Stimulated activated CD4-positive, alpha-beta T cell treated with anti-CD3 and anti-CD28 coated beads, Interleukin-1b, Interleukin-23, amount 100 ng/mL, for 48 hours (primary cell): ENCODE results near the gene MOB3B.
A peak's percentile ranks its signal among the peaks of the same experiment; 100 is the strongest.

ENCODE experiments used
- DNase-seq: peaks from one replicate; pipeline ENCODE4 v3.0.0-alpha.2; 2020

The MOB3B gene

DNA sequence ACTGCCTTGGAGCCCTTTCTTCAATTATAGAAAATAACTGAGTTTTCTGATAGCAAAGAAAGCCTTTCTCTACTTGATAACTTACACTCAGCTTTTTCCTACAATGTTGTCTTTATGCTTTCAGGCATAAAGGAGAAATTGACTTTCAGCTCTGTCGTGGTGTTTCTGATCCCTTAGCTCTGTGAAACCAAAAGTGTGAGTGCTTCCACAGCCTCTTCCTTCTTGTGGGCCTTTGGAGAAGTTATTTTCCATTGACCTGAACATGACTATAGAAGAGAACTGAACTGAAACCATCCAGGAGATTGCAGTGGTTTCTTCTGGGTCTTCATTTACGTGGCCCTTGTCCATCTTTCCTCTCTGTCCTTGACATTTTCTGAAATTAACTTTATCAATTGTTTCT, 173.2 kb downstream of the MOB3B start:
- no peak for DNase-seq

DNA sequence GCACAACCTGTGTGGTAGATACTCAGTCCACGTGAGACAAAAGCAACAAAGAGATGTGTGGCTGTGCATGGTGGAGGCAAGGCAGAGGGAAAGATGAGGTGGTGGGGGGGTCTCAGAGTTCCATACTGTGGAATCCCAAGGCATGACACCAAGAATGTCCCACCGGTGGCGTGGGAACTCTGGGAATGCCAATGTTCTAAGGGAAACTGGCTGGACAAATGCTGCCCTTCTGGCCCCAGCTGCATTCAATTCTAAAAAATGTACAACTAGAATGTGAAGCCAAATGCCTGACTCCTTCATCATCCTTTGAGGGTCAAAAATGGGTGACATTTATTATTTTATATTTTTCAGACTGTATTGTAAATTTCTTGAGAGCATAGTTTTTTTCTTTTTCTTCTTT, 174.4 kb downstream of the MOB3B start:
- DNase-seq, result no peak

DNA sequence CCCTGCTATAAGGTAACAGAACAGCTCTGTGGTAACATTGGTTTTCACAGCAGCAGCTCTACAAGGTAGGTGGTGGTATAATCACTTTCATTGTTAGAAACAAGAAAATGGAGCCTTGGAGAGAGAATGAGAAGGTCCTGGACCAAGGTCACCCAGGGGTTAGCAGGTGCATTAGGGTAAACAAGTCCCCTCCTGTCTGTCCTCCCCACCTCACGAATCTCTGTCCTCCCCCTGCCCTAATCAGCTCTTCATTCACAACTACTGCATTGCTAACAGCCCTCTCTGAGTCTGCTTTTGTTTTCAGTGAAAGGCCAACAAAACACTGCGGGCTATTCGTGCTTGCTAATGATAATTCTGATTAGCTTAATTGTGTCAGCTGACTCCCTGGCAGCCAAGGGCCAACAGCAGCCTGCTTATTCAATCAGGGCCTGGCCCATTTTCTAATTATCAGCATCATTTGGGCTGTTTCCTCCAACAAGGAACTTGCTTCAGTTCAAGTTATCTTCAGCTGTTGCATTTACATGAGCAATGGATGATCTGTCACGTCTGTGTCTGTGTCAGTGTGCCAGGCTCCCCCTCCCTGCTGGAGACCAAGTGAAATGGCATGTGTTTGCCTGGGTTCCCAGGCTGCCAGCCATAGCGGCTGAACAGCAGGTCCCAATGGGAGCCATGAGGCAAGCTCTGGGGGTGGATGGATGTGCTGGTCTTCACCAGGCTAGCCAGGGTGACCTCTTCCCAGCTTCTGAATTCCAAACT, 176.0 kb downstream of the MOB3B start:
- DNase-seq, result peak; percentile 10

DNA sequence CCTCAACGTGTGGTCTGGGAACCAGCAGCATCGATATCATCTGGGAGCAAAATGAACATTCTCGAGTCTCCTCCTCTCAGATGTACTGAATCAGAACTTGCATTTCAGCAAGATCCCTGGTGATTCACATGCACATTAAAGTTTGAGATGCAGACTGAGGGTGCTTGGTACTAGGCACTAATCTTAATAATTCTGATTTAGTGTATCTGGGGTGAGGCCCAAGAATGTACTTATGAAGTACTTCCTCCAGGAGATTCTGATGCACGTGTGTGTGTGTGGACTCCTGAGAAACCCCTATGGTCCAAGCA, 176.5 kb downstream of the MOB3B start:
- no peak for DNase-seq

DNA sequence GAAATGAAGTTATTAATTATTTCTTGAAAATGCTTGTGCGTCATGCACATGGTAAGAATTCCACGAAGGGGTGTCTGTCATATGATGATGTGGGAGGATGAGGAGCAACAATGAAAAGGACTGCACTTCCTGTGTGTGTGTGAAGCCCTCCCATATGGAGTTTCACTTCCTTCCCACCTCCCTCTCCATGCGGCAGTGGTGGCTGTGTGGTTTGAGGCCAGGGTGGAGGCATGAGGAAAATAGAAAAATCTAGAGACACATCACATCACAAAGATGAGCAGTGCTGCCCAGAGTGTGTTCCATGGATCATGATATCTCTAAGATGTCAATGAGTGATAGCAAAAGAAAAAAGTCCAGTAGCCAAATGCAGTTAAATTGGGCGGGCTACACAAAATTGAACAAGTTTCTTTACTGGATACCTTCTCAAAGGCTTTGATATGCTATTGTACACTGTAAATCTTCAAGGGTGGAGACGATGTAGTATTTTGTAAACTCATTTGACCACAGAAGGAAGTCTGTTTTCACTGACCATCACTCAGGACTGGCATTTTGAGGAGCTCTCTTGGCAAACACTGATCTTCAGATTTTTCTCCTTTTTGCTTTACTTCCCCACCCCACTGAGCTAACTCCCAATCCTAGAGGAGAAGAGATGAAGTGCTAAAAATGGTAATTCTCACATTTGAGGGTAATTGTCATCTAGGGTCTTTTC, 177.0 kb downstream of the MOB3B start:
- DNase-seq, result no peak

DNA sequence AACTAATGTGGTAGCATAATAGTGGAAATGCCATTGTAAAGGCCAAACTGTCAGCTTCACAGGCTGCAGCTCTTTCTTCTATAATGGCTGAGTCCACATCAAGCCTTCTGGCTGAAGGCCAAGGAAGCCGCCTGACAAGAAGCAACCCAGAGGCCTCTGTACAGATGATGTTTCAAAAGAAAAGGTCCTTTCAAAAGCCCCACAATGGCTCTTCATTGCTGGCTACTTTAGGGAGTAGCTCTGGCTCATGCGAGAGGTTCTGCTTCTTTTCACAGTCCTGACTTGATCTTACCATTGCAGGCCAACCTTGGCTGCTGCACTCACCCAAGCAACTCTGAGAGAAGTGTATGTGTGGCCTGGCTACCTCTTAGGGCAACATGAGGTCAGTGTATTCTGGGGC, 178.2 kb downstream of the MOB3B start:
- no peak for DNase-seq

DNA sequence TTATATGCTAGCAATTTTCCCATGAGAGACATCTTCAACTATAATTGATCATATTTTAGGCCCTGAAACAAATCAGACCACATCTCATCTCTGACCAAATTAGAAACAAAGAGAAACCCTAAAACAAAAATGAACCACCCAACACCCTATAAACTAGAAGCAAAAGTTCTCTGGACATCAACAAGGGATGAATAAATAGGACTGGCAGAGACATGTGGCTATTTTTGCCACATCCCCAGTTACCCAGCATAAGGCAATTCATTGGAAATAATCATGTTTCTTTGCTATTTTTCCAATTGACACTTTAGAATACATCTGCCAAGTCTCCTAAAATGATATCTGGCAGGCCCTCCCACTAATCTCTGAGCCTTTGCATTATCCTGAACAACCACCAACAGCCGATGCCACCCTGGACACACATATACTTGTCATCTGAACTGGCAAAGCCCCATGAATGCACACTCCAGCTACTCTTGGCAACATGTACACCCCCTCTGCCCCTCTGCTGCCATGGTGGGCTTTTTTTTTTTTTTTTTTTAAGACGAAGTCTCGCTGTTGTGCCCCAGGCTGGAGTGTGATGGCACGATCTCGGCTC, 179.1 kb downstream of the MOB3B start:
- no peak for DNase-seq

DNA sequence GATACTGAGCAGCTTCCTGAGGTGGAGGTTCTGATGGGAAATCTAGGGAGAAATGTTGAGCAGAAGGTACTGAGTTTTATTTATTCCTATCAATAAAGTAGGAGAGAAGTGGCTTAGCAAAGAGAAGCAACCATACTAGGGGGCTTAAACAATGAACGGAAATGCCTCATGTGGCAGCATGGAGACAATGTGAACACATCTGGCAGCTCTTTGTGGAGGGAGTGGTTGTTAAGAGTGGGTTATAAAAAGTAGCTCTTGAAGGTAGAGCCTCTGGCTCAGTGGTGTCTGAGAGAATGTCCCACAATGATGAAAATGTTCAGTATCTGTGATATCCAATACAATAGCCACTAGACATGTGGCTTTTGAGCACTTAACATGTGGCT, 179.9 kb downstream of the MOB3B start:
- no peak for DNase-seq

DNA sequence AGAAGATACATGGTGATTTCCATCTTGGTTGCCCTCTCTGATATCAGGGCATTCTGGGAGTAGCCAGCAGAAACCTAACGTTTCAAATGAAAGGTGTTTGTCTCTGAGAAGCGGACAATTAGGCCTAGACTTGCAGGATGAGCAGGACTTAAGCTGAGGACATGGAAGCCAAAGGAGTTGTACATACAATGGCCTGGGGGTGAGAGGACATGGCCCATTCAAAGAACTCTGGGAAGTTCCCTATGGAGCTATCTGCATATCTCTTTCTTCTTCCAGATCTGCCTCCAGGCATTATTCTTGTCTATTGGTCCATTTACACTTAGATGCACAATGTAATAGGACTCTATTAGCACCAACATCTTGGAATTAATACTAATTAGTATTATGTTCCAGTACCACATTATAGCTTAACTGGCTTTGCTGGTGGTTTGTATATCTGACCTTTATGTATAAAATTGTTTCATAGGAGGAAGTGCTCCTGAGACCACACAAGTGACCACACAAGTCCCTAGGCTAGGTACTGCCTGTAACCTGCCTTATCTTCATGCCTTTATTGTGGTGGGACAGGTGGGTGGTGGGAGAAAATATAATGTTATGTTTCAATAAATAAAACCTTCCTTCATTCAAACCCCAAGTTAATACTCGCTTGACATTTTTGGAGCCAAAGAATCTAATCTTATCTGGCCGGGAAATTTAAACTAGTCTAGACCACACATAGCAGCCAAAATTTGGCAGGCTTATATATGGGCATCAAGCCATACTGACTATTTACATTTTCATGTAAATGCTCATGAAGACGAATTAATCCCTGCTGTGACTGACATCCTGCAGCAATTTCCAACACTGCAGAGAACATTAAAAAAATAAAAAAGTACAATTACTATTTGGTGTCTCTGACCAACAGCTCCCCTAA, 180.6 kb downstream of the MOB3B start:
- DNase-seq, result no peak

DNA sequence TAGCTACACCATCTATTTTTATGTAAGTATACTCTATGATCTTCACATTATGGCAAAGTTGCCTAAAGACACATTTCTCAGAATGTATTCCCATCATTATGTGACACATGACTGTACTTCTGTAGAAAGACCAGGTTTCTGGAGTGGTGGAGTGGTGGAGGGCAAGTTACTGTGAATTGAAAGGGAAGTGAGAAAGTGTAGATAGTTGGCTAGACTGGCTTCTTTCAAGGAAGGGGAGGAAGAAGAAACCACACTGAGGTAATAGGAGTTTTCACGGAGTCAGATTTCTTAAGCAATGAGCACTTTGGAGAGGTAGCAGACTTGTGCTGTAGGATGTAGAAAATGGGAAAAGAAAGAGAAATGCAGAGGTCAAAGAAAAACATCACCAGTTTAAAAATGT, 181.7 kb downstream of the MOB3B start:
- DNase-seq, result no peak

DNA sequence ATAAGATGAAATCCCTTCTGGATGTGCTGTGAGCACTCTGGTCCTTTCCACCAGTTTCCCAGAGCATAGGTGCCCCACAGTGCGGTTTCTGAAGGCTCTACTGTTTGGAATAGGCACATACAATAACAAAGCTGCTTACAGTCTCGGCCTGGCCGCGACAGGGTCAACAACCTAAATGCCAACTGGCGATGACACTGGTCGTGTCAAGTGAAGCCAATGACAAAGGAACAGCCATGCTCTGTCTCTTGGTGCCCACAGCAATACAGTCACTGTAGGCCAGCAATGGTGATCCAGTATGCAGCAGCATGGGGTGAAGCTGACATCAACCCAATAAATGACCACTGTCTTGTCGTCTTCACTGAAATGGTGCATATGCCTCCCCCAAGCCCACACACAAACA, 184.8 kb downstream of the MOB3B start:
- DNase-seq, result no peak

DNA sequence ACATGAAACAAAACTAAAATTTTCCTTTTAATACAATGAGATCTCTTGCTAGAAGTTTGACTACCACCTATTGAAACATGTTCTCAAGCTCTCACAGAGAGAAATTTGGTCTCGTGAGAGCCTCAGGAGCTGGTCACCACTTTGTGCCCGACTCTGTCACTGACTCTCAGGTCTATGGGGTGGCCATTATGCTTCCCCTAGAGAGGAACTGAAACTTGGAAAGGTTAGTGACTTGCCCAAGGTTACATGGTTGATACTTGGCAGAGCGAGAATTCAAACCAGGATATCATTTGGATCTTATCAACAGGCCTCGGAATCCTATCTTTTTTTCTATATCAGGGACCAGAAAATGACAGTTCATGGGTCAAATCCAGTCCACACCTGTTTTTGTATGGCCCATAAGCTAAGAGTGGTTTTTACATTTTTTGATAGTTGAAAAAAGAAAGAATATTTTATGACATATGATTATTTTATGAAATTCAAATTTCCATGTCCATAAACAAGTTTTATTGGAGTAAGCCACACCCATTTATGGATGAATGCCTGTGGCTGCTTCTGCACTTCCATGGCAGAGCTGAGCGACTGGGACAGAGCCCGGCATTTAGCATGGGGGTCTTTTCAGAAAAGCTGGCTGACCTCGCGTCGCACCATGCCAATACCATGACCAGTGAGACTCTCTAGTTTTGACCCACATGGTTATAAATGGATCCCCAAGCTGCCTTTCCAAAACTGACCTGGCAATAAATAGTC, 187.9 kb downstream of the MOB3B start:
- no peak for DNase-seq

DNA sequence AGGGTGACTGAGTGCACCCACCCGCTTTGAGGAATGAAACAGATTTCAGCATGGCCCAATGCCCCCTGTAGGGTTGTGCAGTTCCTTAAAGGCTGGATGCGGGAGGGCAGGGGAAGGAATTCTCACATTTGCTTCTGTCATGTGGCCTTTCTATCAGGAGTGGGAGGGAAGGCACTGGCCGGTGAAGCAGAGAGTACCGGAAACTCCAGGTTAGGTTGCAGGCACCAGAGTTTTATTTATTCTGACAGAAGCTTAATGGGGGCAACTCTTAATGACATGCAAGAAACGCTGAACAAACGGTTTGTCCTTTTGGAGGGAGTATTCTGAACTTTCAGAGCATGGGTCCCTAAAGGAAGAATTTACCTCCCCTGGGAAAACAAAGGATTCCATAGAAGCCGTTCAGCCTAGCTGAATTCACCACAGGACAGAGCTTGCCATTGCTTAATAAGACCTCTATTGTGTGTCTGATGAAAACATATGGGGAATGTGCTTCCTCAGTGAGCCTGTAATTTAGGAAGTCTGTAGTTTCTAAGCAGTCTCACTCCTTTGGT, 188.6 kb downstream of the MOB3B start:
- no peak for DNase-seq

DNA sequence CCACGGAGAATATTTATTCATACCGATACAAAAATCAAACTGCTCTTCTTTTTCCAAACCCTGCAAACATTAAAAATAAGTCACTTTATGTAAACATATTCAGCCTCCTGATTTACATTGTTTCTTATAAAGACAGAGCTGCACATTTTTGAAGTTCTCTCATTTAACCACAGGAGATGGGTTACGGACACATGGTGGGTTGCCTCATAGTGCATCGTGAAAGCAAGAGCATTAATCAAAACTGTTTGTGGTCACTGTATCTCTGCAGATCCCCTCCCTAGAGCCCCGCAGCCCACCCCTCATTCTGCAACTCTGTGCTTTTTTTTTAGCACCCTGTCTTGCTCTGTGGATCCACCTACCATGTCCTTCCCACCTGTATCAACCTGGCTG, 189.3 kb downstream of the MOB3B start:
- no peak for DNase-seq

DNA sequence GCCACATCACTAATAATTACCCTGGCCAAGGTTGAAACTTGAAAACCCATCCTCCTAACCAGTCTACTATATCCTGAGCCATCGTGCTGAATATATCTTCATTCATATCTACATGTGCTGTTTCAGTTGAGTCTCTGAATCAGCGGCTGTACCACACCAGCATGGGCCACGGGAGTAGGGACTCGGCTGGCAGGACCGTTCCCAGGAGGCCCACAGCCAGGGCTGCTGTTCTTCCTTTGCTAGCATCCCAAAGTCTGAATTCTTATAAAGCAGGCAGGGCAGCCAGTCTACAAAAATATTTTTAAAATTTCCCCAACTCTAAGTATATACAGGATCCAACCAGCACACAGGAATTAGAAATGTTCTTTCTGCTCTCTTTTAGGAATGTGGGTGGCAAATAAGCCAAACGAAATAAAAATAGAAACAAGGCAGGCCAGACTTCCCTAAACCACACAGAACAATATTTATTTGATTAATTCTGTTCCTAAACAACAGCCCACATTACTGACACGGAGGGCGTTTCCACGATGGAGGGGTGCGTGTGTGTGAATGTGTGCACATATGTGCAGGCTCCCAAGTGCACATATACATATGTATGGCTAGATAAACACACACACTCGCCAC, 189.8 kb downstream of the MOB3B start:
- DNase-seq, result no peak

DNA sequence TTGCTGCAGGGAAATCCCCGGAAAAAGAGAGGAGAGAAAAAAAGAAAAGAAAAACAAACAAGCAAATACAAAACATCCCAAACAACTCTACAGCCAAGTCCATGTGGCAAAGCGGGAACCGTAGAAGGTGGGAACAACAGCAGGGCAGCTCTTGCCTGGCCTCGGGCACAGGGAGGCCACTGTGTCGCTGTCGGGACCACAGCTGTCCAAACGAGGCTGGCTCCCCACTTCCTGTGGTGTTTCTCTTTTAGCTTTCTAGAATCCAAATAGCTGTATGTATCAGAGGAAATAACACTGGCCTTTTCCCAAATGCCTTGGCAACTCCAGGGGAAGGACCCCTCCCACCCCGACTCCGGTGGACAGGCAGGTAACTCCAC, 191.1 kb downstream of the MOB3B start:
- DNase-seq, result no peak

DNA sequence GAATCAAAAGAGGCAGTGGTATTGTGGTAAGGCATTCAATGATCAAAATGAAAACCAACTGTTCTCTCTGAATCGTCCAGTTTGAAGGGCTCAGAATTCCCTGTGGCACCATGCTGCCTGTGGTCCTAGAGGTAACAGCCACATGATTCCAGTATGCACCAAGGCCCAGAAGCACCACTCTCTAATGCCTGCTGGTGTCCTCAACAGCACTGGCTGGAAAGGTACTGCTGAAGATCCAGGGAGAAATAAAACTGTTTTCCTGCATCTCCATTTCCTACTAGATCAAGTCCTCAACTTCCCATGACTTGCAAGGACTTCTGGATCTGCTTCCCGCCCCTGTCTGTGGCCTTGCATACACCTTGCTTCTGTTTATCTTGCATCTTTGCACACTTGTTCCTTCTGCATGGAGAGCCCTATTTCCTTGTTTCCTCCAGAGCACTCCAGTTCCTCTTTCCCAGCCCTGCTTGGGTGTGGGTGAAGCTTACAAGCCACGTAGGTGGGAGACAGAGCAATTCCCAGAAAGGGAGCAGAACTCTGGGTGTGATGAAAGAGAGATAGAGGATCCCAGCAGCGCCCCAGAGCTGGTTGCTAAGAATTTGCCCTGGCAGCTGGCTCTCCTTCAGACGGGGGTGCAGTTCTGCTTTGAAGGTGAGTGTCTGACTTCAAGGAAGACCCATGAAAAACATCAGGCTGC, 191.6 kb downstream of the MOB3B start:
- no peak for DNase-seq

DNA sequence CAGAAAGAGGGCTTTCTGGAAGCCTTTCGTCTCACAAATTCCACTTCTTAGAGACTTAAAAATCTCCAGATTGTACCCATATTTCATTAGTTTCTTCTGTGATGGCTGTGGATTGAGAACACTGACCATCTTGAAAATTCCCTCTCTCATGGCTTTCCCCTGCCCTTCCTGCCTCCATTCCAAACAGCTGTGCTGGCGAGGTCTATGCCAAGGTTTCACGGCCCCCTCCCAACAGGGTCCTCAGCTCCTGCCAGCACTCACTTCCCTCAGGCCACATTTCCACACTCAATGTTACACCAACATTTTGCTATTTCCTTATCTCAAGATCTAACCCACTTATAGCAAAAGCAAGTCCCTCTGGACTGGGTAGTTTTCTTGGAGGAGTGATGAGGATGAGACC, 192.4 kb downstream of the MOB3B start:
- no peak for DNase-seq

DNA sequence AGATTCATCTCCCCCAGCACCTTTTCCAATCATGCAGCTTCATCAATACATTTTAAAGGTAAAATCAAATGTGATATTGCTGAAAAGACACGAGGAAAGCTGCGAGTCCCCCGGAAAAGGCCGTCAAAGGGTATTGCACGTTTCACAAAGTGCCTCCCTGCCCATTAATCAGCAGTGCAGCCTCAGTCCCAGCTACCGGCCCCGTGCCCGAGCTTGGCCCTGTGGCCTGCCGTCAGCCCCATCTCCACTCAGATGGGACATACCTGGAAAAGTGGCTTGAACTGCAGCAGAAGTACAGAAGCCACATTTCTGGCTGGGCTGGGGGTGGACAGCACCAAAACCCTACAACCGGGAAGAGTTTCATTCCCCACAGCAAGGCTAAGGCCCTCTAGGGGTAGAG, 192.8 kb downstream of the MOB3B start:
- no peak for DNase-seq

DNA sequence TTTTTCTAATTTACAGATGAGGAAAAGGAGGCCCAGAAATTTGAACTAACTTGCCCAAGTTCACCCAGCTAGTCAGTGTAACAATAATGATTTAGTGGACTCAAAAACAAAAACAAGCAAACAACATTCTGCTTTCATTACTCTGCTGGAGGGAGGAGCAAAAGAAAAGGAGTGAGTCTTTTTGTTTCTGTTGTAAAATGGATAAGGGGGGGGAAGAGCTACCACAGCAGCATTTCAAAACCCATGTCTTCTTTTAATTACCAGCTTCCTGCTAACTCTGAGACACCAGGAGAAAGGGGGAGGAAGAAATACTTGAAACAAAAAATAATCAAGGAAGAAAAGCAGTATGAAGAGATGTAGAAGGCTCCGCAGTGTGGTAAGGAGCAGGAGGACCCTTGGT, 193.5 kb downstream of the MOB3B start:
- no peak for DNase-seq

DNA sequence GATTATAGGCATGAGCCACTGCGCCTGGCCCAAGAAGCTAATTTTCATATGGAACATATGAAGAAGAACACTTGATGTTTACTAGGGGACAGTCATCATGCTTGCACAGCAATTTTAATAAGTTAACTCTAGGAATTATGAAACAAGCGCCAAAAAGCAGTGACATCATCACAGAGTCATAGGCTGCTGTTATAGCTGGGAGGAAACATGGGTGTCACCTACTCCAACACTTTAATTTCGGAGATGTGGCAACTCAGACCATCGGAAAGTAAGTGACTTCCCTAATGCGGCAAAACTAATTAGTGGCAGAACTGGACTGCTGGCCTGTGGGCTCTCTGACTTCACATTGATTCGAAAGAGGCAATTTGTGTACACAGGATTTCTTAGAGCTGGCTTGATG, 194.5 kb downstream of the MOB3B start:
- DNase-seq, result no peak
